SK-N-SH (cell line): ENCODE measurements around the gene ZNG1C.
"Not testable (repeated sequence)": the region's sequence is repeated elsewhere in the genome, so short reads cannot be mapped to it uniquely, and the experiment has no call there.

Source experiments
- EP300 ChIP-seq, 2 experiments: IDR thresholded peaks; 2 replicates each; pipeline versions ENCODE4 v1.4.0 to v1.6.1; 2012; ENCODE audit warnings: borderline replicate concordance in 1 of 2, low read depth in 1 of 2, low read length in 1 of 2
- GABPA ChIP-seq: IDR thresholded peaks from 2 replicates; pipeline ENCODE4 v1.4.0; 2012; ENCODE audit warnings: low read depth, mild to moderate bottlenecking
- NFIC ChIP-seq: IDR thresholded peaks from 2 replicates; pipeline ENCODE4 v1.4.0; 2012; ENCODE audit warnings: borderline replicate concordance
- RCOR1 ChIP-seq: fragments of 150-350 bp; IDR thresholded peaks from 2 replicates; pipeline ENCODE4 v1.6.1; 2017; ENCODE audit warnings: antibody characterized with exemption, low read length
- TAF1 ChIP-seq: IDR thresholded peaks from 2 replicates; pipeline ENCODE4 v1.6.1; 2012; ENCODE audit warnings: low read depth, mild to moderate bottlenecking, low read length, moderate library complexity, borderline replicate concordance
- TF ChIP-seq, protein P1 (sequence below): fragments of 200-600 bp; sonication (generic); IDR thresholded peaks from 2 replicates; pipeline ENCODE4 v1.6.1; 2017; ENCODE audit warnings: antibody characterized with exemption, mild to moderate bottlenecking, moderate library complexity
- TF ChIP-seq, protein P2 (sequence below): IDR thresholded peaks from 2 replicates; pipeline ENCODE4 v1.4.0; 2012; ENCODE audit warnings: low read depth, borderline replicate concordance

DNA sequence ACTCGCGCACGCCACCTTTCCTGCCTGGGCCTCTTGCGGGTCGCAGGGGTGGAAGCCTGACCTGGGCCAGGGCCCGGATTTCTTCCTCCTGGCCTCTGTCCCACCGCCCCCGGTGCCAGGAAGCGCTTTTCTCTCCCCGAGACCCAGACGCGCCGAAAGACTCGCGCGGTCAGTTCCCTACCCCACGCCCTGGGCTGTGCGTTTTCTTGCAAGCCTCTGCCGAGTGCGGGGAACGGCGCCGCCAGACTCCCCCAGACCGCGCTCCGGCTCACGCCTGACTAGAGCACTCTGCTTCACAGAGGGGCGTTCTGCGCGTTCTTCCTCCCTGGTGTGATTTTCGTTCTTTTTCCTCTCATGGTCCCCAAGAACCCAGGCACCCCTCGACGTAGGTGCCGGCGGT is 65.3 kb downstream of the ZNG1C start:
- TF ChIP-seq NFIC; TAF1; RCOR1; GABPA; EP300 (IDR thresholded peaks at IDR 0.05; ENCODE audit: borderline replicate concordance in 1 of 2, low read depth in 1 of 2, low read length in 1 of 2): not testable (repeated sequence)
- TF ChIP-seq, protein P1, sequence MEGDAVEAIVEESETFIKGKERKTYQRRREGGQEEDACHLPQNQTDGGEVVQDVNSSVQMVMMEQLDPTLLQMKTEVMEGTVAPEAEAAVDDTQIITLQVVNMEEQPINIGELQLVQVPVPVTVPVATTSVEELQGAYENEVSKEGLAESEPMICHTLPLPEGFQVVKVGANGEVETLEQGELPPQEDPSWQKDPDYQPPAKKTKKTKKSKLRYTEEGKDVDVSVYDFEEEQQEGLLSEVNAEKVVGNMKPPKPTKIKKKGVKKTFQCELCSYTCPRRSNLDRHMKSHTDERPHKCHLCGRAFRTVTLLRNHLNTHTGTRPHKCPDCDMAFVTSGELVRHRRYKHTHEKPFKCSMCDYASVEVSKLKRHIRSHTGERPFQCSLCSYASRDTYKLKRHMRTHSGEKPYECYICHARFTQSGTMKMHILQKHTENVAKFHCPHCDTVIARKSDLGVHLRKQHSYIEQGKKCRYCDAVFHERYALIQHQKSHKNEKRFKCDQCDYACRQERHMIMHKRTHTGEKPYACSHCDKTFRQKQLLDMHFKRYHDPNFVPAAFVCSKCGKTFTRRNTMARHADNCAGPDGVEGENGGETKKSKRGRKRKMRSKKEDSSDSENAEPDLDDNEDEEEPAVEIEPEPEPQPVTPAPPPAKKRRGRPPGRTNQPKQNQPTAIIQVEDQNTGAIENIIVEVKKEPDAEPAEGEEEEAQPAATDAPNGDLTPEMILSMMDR = not testable (repeated sequence)
- TF ChIP-seq, protein P2, sequence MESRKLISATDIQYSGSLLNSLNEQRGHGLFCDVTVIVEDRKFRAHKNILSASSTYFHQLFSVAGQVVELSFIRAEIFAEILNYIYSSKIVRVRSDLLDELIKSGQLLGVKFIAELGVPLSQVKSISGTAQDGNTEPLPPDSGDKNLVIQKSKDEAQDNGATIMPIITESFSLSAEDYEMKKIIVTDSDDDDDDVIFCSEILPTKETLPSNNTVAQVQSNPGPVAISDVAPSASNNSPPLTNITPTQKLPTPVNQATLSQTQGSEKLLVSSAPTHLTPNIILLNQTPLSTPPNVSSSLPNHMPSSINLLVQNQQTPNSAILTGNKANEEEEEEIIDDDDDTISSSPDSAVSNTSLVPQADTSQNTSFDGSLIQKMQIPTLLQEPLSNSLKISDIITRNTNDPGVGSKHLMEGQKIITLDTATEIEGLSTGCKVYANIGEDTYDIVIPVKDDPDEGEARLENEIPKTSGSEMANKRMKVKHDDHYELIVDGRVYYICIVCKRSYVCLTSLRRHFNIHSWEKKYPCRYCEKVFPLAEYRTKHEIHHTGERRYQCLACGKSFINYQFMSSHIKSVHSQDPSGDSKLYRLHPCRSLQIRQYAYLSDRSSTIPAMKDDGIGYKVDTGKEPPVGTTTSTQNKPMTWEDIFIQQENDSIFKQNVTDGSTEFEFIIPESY = not testable (repeated sequence)
